HS-5 (cell line): Measurements from ENCODE around the gene POLR1A.

Experiments
- DNase-seq: peaks from one replicate; pipeline ENCODE4 v3.0.0-alpha.2; 2012; ENCODE audit warnings: low read depth

The POLR1A gene

GRCh38 chr2:86105252-86105968, at the start of gene POLR1A:
Gene POLR1A (minus strand): TSS chr2:86105886. CDS start chr2:86105776, 110 bp downstream.
- DNase-seq, result peak; percentile 96

GRCh38 chr2:86150502-86150901, 44.8 kb upstream of the POLR1A start:
- DNase-seq, result no peak

GRCh38 chr2:86147793-86148192, 42.1 kb upstream of the POLR1A start:
- no peak for DNase-seq

DNA sequence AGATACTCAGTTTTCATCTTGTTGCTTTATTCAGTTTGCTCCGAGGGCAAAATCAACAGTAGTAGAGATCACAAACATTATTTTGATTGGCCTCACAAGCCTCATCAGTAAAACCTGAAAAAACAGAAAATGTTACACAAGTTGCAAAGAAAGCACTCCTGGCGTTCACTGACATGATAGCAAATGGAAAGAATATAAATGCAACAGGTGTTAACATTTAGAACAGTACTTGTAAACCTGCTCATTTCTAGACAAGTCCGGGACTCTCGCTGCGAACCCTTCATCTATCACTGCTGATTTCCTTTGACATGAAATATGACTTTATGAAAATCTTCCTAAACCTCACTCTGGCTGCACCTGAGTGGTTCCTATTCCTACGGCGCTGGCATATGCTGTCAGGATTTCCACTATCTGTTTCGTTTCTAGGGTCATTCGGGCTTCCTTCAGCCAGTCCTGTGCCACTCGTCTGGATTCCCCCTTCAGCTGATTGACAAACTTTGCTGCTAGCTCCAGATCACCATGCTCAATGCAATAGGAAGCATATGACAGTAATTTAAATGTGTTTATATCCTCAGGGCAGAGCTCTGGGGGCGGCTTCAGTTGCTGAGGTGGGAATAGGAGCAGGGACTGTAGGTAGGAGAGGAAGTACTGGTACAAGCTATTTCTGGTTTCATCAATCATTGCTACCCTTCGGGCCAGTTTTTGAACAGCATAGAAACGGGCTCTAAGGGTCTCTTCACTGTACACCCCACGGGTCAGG, 38.4 kb upstream of the POLR1A start:
- DNase-seq, result no peak

- DNase-seq, result no peak
Measured at GRCh38 chr2:86143307-86143706, 37.6 kb upstream of the POLR1A start.

- DNase-seq, result no peak
Measured at GRCh38 chr2:86142436-86143257, 37.0 kb upstream of the POLR1A start.

GRCh38 chr2:86140969-86141392, 35.3 kb upstream of the POLR1A start:
- DNase-seq, result no peak

DNA sequence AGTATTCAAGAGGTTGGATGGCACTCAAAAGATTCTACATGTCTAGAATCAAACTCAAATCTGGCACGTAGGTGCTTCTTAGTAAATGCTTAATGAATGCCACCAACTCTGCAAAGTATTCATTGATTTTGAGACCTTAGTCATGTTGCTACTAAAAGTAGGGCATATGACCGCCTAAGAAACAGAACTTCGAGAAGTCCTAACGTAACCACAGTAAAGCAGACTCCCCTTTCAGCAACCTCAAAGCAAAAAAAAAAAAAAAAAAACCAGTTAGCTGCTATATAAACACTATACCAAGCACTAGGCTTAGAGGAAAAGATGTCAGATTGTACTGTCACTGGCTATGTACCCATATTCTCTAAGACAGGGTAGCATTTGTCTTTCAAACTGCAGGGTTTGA, 34.3 kb upstream of the POLR1A start:
- no peak for DNase-seq

DNA sequence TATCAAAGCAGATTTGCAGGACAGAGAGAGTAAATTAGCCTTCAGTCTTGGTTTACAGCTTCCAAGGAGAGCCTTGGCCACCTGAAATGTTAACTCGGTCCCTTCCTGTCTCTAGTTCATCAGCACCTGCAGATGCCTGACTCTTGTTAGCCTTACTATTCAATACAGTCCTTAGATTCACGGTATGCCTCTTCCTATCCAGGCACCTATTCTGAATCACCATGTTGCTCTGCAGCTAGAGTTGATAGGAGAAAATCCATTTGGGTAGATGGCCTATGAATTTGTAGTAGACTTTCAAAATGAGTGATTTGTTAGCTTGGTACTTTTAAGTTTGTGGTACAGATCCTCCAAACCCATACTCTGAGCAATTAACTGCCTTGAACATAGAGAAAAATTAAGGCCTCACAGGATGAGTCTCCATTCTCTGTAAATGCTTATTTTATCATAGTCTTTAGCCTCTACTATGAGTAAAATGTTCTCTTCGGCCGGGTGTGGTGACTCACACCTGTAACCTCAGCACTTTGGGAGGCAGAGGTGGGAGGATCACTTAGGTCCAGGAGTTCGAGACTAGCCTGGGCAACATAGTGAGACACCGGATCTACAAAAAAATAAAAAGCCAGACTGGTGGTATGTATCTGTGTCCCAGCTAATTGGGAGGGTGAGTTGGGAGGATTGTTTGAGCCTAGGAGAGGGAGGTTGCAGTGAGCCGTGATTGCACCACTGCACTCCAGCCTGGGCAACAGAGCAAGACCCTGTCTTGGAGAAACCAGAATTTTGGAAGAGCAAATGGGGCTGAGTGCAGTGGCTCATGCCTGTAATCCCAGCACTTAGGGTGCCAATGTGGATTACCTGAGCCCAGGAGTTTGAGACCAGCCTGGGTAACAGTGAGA, 33.3 kb upstream of the POLR1A start:
- DNase-seq, result no peak

GRCh38 chr2:86136141-86136540, 30.5 kb upstream of the POLR1A start:
- DNase-seq, result no peak

GRCh38 chr2:86135653-86136052, 30.0 kb upstream of the POLR1A start:
- no peak for DNase-seq

DNA sequence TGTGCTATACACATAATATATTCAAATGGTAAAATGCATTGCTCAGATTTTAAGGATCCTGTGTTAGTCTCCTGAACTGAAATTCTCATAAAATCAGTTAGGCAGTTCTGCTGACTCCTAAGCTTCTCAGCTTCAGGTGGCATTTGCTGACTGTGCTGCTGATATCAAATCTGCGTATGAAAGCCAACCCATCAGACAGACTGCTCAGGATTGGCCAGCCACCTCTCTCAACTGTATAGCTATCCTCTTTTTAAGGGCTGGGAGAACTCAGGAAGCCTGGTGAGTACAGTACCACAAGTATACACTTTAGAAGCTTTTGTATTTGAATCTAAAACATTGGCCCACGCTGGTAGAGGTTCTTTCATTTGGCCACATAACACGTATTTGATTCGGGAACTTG, 29.0 kb upstream of the POLR1A start:
- DNase-seq, result no peak

- no peak for DNase-seq
Measured at GRCh38 chr2:86124683-86125082, 19.0 kb upstream of the POLR1A start.

DNA sequence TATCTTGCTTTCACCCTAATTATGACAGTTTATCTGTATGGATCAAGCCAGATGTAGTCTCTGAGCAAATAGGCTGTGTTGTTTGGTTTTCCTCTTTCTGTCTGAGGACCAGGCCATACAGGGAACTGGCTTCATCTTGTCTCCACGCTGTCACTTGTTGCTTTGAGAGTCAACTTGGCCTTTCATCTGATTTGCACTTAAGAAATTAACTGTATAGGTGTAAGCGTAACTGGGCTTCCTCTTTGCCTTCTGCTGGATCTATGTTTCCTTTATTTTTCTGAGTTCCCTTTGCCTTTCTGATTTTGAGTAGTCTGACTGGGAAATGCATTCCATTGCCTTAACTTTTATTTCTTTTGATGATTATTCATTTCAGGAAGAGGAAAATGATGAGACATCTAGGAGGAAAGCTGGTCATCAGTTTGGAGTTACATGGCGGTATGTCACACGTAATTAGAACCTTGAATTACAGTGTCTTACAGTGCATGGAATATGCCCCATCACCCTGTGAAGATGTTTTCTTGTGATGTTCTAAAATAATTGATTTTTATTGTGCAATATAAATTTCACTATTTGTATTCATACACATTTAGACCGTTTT, 17.7 kb upstream of the POLR1A start:
- no peak for DNase-seq

DNA sequence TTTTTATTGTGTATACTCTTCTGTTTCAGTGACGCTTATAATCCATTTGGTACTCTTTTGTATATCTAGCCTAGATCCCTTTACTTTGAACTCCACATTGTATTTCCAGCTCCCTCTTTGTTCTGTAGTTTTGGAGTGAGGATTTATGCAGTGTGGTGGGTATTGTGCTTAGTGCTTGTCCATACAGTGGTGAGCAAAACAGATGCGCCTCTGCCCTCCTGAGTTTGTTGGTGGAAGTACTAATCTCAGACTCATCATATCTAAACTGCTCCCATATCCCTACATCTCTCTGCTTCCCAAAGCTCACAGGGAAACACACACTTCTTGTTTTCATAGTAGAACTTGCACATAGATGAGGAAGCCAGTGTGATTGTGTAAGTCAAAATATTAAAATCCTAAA, 12.4 kb upstream of the POLR1A start:
- DNase-seq, result no peak

GRCh38 chr2:86107031-86107430, 1.3 kb upstream of the POLR1A start:
- no peak for DNase-seq

DNA sequence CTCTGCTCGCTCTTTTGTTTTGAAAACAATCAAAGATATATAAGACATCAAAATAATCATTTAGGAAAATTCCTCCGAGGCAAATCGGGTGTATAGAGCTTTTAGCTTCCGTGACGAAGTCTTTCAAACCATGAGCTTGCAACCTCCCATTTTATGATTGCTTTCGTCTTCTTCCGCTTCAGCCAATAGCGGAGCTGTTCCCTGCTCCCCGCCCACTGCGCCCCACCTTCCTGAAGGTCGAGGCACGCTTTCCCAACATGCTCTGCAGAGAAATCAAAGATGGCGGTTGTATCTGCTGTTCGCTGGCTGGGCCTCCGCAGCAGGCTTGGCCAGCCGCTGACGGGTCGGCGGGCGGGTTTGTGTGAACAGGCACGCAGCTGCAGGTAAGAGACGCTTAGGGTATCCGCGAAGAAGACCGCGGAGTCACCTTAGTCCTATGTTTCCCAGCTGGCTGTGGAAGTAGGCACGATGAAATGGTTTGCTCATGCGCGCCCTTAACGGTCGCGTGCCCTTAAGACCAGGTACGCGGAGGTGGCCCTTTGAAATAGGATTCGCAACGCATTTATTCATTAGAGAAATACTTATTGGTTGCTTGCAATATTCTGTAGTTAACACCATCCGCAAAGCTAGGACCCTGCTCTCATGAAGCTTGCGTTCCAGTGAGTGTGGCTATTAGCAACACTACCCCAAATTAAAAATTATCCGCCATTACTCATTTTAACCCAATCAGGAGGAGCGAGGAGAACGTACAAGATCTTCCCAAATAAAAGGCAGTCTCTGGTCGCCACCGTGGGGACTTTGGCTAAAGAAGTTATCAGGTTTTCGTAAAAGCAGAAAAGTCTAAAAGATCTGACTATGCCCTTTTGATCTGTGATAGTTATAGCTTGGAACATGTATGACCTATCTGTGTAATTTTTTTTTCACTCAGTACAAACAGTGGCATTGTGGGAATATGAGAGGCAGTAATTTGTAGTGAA, 571 bp upstream of the POLR1A start, which contains the start of gene PTCD3:
Gene PTCD3, plus strand, starts transcription at position 267 of the 977 bp plus-strand sequence. Its CDS starts 13 bp downstream, at position 280.
- DNase-seq, result no peak

DNA sequence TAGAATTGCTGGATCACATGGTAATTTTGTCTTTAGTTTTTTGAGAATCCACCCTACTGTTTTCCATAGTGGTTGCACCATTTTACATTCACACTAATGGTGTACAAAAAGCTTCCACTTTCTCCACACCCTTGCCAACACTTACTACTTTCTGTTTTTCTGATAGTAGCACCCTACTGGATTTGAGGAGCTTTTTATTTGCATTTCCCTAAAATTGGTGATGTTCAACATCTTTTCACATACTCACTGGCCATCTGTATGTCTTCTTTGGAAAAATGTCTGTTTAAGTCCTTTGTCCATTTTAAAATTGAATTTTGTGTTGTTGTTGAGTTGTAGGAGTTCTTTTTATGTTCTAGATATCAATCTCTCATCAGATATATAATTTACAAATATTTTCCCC, 3.5 kb downstream of the POLR1A start:
- DNase-seq, result no peak

DNA sequence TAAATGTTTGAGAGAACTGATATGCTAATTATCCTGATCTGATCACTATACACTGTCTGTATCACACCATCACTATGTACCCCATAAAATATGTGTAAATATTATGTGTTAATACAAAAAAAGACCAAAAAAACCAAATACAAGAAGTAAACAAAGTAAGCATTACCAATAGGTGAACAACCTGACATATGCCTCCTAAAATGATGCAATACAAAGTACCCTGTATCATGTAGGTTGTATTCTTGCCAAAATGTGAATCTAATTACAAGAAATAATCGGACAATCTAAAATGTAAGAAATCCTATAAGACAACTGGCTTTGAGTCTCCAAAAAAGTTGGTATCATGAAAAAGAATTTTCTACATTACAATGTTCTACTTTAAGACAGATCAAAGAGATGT, 7.8 kb downstream of the POLR1A start:
- no peak for DNase-seq
